ENCODE data around the gene PABPN1L.

DNA sequence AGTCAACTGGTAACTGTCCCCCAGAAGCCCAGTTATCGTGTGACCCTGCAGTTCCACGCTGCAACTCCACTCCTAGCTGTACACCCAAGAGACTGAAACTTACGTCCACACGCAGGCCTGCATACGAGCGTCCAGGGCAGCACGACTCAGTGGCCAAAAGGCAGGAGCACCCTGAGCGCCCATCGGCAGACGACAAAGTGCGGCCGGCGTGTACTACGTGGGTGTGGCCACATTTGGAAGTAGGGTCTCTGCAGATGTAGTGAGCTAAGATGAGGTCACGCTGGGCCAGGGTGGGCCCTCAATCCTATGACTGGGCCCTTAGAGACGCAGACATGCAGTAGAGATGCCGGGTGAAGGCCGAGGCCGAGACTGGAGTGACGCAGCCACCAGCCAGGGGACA, 23.2 kb downstream of the PABPN1L start:
- TF ChIP-seq, protein P1, sequence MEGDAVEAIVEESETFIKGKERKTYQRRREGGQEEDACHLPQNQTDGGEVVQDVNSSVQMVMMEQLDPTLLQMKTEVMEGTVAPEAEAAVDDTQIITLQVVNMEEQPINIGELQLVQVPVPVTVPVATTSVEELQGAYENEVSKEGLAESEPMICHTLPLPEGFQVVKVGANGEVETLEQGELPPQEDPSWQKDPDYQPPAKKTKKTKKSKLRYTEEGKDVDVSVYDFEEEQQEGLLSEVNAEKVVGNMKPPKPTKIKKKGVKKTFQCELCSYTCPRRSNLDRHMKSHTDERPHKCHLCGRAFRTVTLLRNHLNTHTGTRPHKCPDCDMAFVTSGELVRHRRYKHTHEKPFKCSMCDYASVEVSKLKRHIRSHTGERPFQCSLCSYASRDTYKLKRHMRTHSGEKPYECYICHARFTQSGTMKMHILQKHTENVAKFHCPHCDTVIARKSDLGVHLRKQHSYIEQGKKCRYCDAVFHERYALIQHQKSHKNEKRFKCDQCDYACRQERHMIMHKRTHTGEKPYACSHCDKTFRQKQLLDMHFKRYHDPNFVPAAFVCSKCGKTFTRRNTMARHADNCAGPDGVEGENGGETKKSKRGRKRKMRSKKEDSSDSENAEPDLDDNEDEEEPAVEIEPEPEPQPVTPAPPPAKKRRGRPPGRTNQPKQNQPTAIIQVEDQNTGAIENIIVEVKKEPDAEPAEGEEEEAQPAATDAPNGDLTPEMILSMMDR (conservative IDR thresholded peaks at IDR 0.05), result no peak
- TF ChIP-seq ZFX (IDR thresholded peaks at IDR 0.05), result no peak

Data from C4-2B (cell line).